HG03066 (cell line): ENCODE measurements around the gene CNTFR.

Experiments used
- ATAC-seq: cut with Tn5 transposase; IDR thresholded peaks from one replicate; pipeline ENCODE4 v1.9.1; 2021; ENCODE audit warnings: low read depth; ENCODE audit not compliant: unreplicated experiment

The CNTFR gene

GRCh38 chr9:34556949-34557348 lies 32.6 kb downstream of the CNTFR start:
- no peak for ATAC-seq

- ATAC-seq, result no peak
Measured at GRCh38 chr9:34555936-34556525, 33.5 kb downstream of the CNTFR start.

GRCh38 chr9:34555500-34555899 lies 34.0 kb downstream of the CNTFR start:
- no peak for ATAC-seq

- no peak for ATAC-seq
Measured at GRCh38 chr9:34555002-34555348, 34.5 kb downstream of the CNTFR start.

- no peak for ATAC-seq
Measured at GRCh38 chr9:34554211-34555001, 35.1 kb downstream of the CNTFR start.

- ATAC-seq, result no peak
Measured at GRCh38 chr9:34553511-34554021, 36.0 kb downstream of the CNTFR start.

GRCh38 chr9:34552986-34553385 lies 36.5 kb downstream of the CNTFR start:
- no peak for ATAC-seq

GRCh38 chr9:34552606-34552981 lies 36.9 kb downstream of the CNTFR start:
- ATAC-seq, result no peak

- no peak for ATAC-seq
Measured at GRCh38 chr9:34551751-34552605, 37.5 kb downstream of the CNTFR start.

GRCh38 chr9:34550681-34551270 lies 38.7 kb downstream of the CNTFR start:
- ATAC-seq, result no peak

- no peak for ATAC-seq
Measured at GRCh38 chr9:34550016-34550680, 39.4 kb downstream of the CNTFR start.

- ATAC-seq, result no peak
Measured at GRCh38 chr9:34549407-34549732, 40.2 kb downstream of the CNTFR start.

- ATAC-seq, result no peak
Measured at GRCh38 chr9:34547960-34548611, 41.4 kb downstream of the CNTFR start.

- no peak for ATAC-seq
Measured at GRCh38 chr9:34546834-34547827, 42.4 kb downstream of the CNTFR start.

- no peak for ATAC-seq
Measured at GRCh38 chr9:34546102-34546833, 43.3 kb downstream of the CNTFR start.

GRCh38 chr9:34545497-34545896 lies 44.0 kb downstream of the CNTFR start:
- no peak for ATAC-seq

GRCh38 chr9:34544035-34544434 lies 45.5 kb downstream of the CNTFR start:
- no peak for ATAC-seq

GRCh38 chr9:34541540-34541939 lies 48.0 kb downstream of the CNTFR start:
- no peak for ATAC-seq
